ENCODE results near the gene IL25. TPM values are rescaled to one million over a fixed set of nuclear protein-coding genes. Genes with fewer than 3 reads are reported as not detected.
"Not testable (repeated sequence)": the region's sequence is repeated elsewhere in the genome, so short reads cannot be mapped to it uniquely, and the experiment has no call there.

Gene IL25
- not detected for total RNA-seq

GRCh38 chr14:23372509-23372908 is at the start of gene IL25:
IL25 (plus strand) TSS chr14:23372809.
- DNase-seq, result no peak

- DNase-seq, result no peak
Observed at GRCh38 chr14:23323838-23324454, 48.7 kb upstream of the IL25 start.

GRCh38 chr14:23324455-23324846 is 48.2 kb upstream of the IL25 start:
- DNase-seq, result no peak

- DNase-seq, result no peak
Observed at GRCh38 chr14:23324993-23325392, 47.6 kb upstream of the IL25 start.

GRCh38 chr14:23325746-23326145 is 46.9 kb upstream of the IL25 start:
- DNase-seq, result not testable (repeated sequence)

GRCh38 chr14:23326491-23327332 is 45.9 kb upstream of the IL25 start:
- DNase-seq, result no peak

- peak; percentile 64 for DNase-seq
Observed at GRCh38 chr14:23327947-23328744, 44.5 kb upstream of the IL25 start.

- DNase-seq, result no peak
Observed at GRCh38 chr14:23335623-23336022, 37.0 kb upstream of the IL25 start.

- DNase-seq, result no peak
Observed at GRCh38 chr14:23339506-23340268, 32.9 kb upstream of the IL25 start.

GRCh38 chr14:23344481-23344880 is 28.1 kb upstream of the IL25 start:
- DNase-seq, result no peak

GRCh38 chr14:23345987-23346692 is 26.5 kb upstream of the IL25 start:
- no peak for DNase-seq

- DNase-seq, result no peak
Observed at GRCh38 chr14:23346693-23347405, 25.8 kb upstream of the IL25 start.

GRCh38 chr14:23347406-23348296 is 25.0 kb upstream of the IL25 start:
- no peak for DNase-seq

GRCh38 chr14:23348297-23348655 is 24.3 kb upstream of the IL25 start:
- DNase-seq, result no peak

- DNase-seq, result no peak
Observed at GRCh38 chr14:23349156-23349845, 23.3 kb upstream of the IL25 start.

GRCh38 chr14:23351681-23352505 is 20.7 kb upstream of the IL25 start:
- DNase-seq, result no peak

GRCh38 chr14:23352506-23353432 is 19.8 kb upstream of the IL25 start, which contains the start of gene SLC22A17:
SLC22A17 (minus strand) TSS chr14:23352887.
- peak; percentile 86 for DNase-seq

All from skin of body (tissue), 2 donors.